ENCODE results near the gene ACADM.

DNA sequence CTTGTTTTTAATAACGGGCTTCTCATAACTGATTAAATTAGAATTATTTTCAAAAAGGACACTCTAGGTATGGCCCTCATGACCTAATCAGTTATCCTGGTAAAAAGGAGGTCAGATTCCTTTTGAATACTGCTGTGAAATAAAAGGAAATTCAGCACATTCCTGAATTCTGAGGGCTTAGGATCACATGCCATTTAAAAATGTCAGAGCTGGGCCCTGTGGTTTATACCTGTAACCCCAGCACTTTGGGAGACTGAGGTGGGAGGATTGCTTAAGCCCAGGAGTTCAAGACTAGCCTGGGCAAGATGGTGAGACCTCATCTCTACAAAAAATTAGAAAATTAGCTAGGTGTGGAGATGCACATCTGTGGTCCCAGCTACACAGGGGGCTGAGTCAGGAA lies 43.5 kb downstream of the ACADM start:
- TF ChIP-seq POLR2A (IDR thresholded peaks at IDR 0.05; ENCODE audit: low read depth, low read length) (no peak), EZH2 (IDR thresholded peaks at IDR 0.05; ENCODE audit: borderline replicate concordance, low read depth, low read length, severe bottlenecking) (no peak)

Measured in endothelial cell of umbilical vein (primary cell).